NOMO-1 (cell line): ENCODE measurements around the gene BCL3.
"Not testable (repeated sequence)": the region's sequence is repeated elsewhere in the genome, so short reads cannot be mapped to it uniquely, and the experiment has no call there.

ENCODE experiments used
- DNase-seq, 2 experiments: peaks; one replicate each; lab custom pipeline; 2025; ENCODE audit not compliant: unreplicated experiment in 2 of 2; lab: John Stamatoyannopoulos, UW

The BCL3 gene

DNA sequence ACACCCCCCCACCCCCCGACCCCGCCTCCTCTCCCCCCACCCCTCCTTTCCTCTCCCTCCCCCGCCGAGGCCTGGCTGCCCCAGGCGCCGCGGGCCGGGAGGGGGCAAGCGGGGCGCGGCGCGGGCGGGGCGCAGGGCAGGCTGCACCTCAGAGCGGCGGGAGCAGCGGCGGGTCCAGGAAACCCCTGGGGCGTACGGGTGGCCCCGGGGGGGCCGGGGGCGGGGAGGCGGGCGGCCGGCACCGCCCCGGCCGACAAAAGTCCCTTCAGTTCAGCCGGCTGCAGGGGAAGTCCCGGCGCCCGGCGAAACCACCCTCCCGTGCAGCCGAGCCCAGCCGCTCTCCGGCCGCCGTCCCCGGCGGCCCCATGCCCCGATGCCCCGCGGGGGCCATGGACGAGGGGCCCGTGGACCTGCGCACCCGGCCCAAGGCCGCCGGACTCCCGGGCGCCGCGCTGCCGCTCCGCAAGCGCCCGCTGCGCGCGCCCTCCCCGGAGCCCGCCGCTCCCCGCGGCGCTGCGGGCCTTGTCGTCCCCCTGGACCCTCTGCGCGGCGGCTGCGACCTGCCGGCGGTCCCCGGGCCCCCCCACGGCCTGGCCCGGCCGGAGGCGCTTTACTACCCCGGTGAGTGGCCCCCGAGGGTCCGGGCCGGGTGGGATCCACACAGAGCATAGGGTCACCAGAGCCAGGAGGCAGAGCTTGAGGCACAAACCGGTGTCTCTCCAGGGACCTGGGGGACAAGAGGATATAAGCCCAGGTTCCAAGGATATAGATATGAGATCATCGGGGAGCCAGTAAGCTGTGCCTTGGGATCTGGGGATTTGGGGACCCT is at the start of gene BCL3:
BCL3 (plus strand) TSS at position 283 of the 829 bp plus-strand sequence; CDS start at position 366, 83 bp downstream.
- peak; percentile 57 for DNase-seq

DNA sequence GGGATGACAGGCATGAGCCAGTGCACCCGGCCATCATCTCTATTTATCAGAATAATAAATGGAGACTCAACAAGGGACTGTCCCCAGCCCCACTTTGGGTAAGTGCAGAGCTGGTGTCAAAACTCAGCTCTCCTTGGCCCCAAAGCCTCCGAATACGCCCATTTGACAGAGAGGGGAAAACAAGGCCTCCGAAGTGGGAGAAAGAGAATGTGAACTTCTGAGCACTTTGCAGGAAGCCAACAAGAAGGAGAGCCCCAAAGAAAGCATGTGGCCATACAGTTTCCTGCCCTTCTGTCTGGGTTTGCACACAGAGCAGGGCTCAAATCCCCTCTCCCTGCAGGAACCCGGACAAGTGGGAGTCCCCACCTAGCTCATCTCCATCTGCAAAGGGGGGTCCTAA is 48.0 kb upstream of the BCL3 start:
- DNase-seq, result no peak

DNA sequence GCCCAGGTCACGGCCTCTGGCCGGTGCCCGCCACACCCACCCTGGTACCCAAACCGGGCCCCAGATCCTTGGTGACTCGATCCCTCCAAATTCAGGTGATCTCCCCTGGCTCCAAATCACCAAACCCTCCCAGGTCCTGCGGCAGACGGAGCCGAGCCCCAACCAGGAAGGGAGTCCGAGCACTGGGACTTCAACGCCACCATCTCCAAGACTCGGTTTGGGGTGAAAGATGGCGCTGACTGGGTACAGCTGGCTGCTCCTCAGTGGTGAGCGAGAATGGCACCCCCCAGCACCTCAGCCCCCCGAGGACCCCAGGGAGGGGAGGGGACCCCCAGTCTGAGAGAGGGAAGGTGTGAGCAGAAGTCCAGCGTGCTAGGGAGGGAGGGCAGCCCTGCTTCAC is 47.3 kb upstream of the BCL3 start:
- DNase-seq, result no peak

- DNase-seq, result no peak
These were observed 45.8 kb upstream of the BCL3 start for GRCh38 chr19:44702551-44703176.

DNA sequence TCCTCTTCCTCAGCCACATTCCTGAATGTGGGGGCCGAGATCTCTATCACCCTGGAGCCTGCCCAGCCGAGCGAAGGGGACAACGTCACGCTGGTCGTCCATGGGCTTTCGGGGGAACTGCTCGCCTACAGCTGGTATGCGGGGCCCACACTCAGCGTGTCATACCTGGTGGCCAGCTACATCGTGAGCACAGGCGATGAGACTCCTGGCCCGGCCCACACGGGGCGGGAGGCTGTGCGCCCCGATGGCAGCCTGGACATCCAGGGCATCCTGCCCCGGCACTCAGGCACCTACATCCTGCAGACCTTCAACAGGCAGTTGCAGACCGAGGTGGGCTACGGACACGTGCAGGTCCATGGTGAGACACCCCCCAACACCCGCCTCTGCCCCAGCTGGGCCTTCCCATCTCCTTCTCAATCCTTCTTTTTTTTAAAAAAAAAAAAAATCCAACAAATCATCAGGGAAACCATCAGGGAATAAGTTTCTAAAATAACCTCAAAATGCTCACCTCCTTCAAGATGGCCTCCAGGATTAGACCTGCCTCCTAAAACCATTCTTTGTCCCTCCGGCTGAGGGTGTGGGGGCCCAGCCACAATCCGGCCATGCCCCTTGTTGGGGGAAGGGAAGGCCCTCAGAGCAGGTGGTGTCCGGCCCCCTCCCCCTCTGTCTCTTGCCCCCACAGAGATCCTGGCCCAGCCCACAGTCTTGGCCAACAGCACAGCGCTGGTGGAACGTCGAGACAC is 45.0 kb upstream of the BCL3 start:
- DNase-seq, result no peak

GRCh38 chr19:44704982-44705381 is 43.5 kb upstream of the BCL3 start:
- DNase-seq, result no peak

DNA sequence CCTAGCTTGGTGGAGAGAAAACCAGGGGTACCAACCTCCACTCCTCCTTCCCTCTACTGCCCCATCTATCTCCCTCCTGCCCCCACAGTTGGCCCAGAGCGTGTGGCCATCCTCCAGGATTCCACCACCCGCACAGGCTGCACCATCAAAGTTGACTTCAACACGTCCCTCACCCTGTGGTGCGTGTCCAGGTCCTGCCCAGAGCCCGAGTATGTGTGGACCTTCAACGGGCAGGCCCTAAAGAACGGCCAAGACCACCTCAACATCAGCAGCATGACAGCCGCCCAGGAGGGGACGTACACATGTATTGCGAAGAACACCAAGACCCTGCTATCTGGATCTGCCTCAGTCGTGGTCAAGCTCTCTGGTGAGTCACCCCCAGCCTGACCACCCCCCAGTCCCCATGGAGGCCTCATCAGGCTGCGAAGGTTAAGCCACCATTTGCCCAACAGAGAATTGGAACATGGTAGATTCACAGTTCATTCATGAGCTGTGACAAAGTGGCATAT is 43.0 kb upstream of the BCL3 start:
- DNase-seq, result no peak

GRCh38 chr19:44706506-44707236 is 41.8 kb upstream of the BCL3 start:
- DNase-seq, result no peak

- no peak for DNase-seq
These were observed 40.7 kb upstream of the BCL3 start for GRCh38 chr19:44707794-44708193.

- no peak for DNase-seq
These were observed 39.6 kb upstream of the BCL3 start for GRCh38 chr19:44708940-44709339.

GRCh38 chr19:44709434-44710266 is 38.9 kb upstream of the BCL3 start:
- DNase-seq, result not testable (repeated sequence)

DNA sequence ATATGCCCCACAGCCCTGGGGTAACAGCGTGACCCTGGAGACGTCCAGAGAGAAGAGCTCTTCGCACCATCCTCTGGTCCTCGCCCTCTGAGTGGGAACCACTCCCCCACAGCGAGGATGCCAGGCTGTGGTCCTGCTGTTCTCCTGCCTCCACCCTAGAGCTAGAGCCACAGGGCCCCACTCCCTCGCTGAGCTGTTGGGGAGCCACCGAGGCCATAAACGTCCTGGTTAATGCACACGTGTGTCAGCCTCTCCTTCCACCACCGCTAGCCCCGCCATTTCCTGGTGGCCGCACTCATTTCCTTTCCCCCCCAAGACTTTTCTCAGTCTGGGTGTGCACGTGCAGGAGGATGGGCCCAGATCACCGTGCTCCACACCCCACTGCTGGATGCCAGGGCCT is 38.0 kb upstream of the BCL3 start:
- no peak for DNase-seq

DNA sequence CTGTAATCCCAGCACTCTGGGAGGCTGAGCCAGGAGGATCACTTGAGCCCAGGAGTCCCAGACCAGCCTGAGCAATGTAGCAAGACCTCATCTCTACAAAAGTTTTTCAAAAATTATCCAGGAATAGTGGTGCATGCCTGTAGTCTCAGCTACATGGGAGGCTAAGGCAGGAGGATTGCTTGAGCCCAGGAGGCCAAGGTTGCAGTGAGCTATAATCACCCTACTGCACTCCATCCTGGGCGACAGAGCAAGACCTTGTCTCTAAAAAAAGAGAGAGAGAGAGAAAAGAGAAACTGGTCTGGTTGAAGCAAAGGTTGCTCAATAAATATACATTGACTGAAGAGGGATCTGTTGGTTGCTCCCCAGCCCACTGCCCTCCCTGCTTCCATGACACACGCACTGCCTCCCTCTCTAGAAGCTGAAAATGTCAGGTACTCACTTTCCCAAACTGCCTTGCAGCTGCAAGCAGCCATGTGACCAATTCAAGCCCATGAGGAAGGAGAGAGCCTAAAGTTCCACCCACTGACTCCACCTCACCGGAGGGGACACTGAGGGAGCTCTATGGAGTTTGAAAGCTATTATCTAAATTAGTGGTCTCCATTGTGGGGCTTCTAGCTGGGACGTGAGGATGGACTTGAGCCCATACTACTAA is 35.5 kb upstream of the BCL3 start:
- DNase-seq, result no peak

DNA sequence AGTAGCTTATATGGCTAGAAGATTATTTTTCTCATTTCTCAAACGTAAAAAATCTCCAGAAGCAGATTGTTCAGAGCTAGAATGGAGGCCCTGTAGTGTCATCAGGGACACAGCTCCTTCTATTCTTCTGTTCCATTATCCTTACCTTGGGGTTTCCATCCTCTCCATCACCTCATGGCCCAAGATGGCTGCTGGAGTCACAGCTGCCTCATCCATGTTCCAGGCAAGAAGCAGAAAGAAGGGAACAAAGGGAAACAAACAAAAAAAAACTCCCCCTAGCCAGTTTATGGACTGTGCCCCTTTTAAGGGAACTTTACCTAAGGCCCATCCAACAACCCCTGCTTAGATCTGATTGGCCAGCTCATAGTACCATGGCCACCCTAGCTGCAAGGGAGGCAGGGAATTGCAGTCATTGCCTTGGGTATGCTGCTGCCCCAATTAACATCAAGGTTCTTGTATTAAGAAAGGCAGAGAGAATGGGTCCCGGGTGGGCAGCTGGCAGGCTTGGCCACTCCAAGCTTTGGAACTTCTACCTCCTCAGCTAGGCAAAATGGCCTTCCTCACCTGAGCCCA is 33.8 kb upstream of the BCL3 start:
- DNase-seq, result no peak

DNA sequence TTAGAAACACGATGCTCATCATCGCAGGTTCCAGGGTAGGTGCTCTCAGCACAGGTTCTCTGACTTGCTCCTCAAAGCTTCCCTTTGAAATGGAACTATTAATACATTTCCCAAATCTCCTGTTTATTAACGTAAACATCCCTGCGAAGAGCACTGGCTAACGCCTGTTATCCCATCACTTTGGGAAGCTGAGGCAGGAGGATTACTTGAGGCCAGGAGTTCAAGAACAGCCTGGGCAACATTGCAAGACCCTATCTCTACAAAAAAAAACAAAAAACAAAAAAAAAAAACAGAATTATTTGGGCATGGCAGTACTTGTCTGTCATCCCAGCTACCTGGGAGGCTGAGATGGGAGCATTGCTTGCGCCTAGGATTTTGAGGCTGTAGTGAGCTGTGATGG is 30.9 kb upstream of the BCL3 start:
- DNase-seq, result no peak

DNA sequence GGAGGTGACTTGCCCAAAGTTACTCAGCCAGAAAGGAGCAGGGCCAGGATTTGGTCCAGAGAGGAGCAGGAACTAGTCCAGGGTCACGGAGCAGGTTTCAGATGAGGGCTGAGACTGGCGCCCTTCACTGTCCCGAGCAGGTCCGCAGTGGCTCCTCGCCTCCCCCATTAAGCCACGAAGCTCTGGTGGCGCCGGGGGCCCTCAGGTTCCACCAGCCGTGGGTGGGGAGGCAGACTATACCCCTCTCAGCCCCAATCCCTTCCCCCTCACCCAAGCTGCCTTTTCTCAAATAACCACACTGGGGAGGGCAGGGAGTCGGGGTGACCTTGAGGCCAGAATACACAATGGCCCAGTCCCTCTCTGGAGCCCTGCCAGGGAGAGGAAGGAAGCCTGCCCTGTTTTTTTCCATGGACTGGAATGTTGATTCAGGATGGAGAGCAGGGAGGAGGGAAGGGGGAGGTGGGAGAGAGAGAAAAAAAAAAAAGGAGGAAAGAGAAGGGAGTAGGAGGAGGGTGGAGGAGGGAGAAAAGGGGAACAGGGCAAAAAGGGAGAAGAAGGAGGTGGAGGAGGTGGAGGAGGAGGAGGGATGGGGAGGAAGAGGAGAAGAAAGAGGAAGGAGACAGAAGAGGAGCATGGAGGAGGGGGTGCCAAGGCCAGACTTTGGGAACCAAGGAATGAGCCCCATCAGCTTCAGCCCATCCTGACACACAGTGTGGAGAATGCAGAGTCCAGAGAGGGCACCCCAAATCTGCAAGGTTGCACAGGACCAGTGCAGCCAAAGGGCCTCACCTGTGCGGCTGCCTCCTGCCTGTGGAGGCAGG is 29.9 kb upstream of the BCL3 start:
- no peak for DNase-seq

DNA sequence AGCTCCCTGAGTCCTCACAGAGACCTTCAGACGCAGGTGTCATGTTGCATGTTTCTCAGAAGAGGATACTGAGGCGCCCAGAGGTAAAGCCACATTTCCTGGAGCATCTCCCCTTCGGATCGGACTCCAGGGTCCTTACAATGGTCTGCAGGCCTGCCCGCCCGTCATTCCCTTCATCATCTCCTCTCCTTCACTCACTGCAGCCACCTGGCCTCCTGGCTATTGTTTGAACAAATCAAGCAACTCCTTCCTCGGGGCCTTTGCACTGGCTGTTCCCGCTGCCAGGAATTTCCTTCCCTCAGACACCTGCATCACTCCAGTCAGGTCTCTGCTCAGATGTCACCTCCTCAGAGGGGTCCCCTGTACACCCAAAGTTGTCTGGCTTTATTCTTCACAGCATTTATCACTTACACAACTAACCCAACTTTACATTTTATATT is 29.2 kb upstream of the BCL3 start:
- DNase-seq, result no peak

DNA sequence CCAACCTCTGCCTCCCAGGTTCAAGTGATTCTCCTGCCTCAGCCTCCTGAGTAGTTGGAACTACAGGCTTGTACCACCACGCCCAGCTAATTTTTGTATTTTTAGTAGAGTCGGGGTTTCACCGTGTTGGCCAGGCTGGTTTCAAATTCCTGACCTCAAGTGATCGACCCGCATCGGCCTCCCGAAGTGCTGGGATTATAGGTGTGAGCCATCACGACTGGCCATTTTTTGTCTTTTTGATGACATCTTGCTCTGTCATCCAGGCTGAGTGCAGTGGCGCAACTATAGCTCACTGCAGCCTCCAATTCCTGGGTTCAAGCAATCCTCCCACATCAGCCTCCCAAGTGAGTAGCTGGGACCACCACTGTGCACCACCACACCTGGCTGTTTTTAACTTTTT is 28.1 kb upstream of the BCL3 start:
- DNase-seq, result not testable (repeated sequence)
